ENCODE measurements around the gene RMND5A. TPM values are rescaled to one million over a fixed set of nuclear protein-coding genes. Genes with fewer than 3 reads are reported as not detected.

RMND5A gene
- total RNA-seq, 1 donor from 2014 or later: 28.5 TPM

DNA sequence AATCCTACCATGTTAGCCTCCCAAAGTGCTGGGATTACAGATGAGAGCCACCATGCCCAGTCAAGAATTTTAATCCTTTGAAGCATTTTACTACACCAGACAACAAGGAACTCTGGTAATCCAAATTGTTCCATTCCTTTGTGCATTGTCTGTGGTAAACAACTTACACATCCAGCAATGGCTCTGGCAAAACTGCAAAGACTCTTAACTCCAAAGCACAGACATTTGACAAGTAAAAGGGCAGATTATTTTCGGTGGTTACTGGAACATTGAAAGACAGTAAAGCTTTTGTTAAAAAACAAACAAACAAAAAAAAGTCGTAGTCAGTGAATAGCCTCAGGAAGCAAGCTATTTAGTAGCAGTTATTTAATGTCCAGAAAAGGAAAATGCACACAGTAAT is 33.2 kb upstream of the RMND5A start:
- H3K27ac ChIP-seq: no peak overlapping the region
- no peaks in the 10 kb centered on the region for H3K36me3 ChIP-seq
- intact Hi-C loops (cut with DNase I): no loop called here
- no peaks in the 10 kb centered on the region for H3K27me3 ChIP-seq
- no peaks in the 10 kb centered on the region for H3K4me1 ChIP-seq
- no peak overlapping the region for H3K4me3 ChIP-seq
- TF ChIP-seq, protein P1, sequence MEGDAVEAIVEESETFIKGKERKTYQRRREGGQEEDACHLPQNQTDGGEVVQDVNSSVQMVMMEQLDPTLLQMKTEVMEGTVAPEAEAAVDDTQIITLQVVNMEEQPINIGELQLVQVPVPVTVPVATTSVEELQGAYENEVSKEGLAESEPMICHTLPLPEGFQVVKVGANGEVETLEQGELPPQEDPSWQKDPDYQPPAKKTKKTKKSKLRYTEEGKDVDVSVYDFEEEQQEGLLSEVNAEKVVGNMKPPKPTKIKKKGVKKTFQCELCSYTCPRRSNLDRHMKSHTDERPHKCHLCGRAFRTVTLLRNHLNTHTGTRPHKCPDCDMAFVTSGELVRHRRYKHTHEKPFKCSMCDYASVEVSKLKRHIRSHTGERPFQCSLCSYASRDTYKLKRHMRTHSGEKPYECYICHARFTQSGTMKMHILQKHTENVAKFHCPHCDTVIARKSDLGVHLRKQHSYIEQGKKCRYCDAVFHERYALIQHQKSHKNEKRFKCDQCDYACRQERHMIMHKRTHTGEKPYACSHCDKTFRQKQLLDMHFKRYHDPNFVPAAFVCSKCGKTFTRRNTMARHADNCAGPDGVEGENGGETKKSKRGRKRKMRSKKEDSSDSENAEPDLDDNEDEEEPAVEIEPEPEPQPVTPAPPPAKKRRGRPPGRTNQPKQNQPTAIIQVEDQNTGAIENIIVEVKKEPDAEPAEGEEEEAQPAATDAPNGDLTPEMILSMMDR (IDR thresholded peaks at IDR 0.05): no peak
- H3K9me3 ChIP-seq: no peaks in the 10 kb centered on the region
- no peak for ATAC-seq
- DNase-seq: no peak

DNA sequence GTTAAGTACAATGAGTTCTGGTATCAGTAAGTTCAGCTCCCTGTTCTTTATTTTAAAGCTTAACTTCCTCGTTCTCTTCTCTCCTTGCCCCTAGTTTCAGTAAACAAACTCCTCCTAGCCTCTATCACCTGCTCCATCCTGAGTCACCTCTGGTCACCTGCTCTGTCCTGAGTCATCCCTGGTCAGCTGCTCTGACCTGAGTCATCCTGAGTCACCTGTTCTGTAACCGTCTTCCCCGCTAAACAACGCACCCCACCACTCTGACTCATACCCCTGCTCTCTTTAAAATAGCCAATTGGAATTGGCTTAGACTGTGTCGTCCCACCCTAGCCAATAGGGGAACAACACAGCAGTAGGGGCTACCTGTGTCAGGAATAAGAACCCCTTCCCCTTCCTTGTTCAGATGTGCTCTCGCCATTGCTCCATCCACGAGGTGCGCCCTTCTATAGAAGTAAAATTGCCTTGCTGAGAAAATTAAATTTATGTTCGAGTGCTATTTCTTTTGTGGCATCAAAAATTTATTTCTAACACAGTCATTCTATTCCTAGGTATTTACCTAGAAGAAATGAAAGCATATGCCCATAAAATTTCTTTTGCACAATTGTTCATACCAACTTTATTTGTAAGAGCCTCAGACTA is 24.9 kb upstream of the RMND5A start:
- no peaks in the 10 kb centered on the region for H3K27me3 ChIP-seq
- H3K4me3 ChIP-seq: no peak overlapping the region
- intact Hi-C loops (cut with DNase I): no loop called here
- TF ChIP-seq, protein P1 (IDR thresholded peaks at IDR 0.05): no peak
- no peaks in the 10 kb centered on the region for H3K9me3 ChIP-seq
- DNase-seq: no peak
- no peak for ATAC-seq
- no peak overlapping the region for H3K27ac ChIP-seq
- H3K36me3 ChIP-seq: no peaks in the 10 kb centered on the region
- H3K4me1 ChIP-seq: no peaks in the 10 kb centered on the region

DNA sequence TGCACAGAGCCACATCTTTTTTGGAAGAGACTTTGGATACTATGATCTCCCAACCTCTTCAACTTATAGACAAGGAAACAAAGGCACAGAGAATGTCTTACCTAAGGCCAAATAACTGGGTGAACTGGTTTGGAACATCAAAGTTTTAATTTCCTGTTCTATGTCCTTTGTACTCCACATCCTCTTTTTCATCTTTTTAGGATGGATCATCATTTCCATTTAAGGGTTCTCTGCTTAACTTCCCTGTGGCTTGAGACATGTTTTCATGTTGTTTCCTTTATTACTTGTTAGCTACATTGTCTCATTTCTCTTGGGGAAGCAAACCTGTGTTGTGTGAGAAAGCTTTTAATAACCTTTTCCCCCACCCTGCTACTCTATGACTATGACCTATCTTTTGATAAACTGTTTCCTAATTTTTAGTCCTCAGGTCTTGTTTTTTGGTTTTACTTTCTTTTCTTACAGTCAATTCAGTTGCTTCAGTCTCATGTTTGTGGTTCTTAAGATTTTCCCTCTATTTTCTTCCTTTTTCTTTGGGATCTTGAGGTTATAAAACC is 22.5 kb upstream of the RMND5A start:
- H3K4me3 ChIP-seq: no peak overlapping the region
- intact Hi-C loops (cut with DNase I): no loop called here
- DNase-seq: no peak
- no peak overlapping the region for H3K27ac ChIP-seq
- no peaks in the 10 kb centered on the region for H3K27me3 ChIP-seq
- no peaks in the 10 kb centered on the region for H3K9me3 ChIP-seq
- no peaks in the 10 kb centered on the region for H3K36me3 ChIP-seq
- TF ChIP-seq, protein P1 (IDR thresholded peaks at IDR 0.05): no peak
- H3K4me1 ChIP-seq: no peaks in the 10 kb centered on the region
- no peak for ATAC-seq

DNA sequence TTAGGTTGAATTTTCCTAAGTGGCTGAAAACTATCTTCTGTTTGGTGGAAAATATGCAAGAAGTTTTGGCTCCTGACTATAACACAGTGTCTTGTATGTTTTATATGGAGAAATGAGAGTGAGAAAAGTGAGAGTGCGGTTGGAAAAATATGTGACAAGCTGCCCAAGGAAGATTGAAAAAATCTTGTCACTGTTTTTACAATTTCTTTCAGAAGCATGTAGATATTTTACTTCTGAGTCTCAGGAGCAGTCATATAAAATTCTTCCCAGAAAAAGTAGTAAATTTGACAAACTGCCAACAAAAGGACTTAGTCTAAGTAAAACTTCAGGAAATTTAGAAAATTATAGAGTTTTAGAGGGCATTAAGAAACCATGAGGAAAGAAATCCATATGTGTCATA is 19.4 kb upstream of the RMND5A start:
- TF ChIP-seq, protein P1 (IDR thresholded peaks at IDR 0.05): no peak
- Histone ChIP-seq H3K36me3 (no peaks in the 10 kb centered on the region), H3K4me3 (no peak overlapping the region), H3K9me3 (no peaks in the 10 kb centered on the region), H3K4me1 (peaks cover 5% of the 10 kb centered on the region), H3K27me3 (no peaks in the 10 kb centered on the region), H3K27ac (no peak overlapping the region)
- DNase-seq (no peak), ATAC-seq (no peak)
- intact Hi-C loops (cut with DNase I): no loop called here

DNA sequence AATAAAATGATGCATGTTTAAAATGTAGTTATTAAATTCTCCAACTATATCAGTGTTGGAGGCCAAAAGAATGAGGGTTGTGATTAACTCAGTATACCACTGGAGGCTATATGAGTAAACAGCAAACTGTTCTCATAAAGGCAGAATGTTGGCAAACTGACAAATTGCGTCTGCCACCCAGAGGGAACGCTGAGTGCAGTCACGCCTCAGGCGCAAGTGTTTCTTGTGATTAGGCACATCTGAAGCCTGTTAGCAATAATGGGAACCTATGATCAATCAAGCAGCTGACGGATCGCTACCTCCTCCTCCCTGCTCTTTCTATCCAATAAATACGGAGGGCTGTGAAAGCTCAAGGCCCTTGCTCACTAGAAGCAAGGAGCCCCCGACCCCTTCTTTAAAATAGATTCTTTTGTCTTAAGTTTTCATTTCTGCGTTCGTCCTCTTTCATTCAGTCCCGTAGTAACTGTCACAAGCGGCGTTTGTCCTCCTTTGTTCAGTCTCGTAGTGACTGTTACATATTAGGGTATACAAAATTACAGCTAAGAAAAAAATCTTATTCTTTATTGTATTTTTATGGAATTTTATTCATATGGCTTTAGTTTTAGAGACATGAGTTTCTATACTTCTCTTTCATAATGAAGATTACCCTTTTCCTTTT is 16.3 kb upstream of the RMND5A start:
- Histone ChIP-seq H3K4me1 (peaks cover 5% of the 10 kb centered on the region), H3K4me3 (no peak overlapping the region), H3K36me3 (no peaks in the 10 kb centered on the region), H3K27me3 (no peaks in the 10 kb centered on the region), H3K9me3 (no peaks in the 10 kb centered on the region), H3K27ac (no peak overlapping the region)
- no peak for DNase-seq
- ATAC-seq: no peak
- intact Hi-C loops (cut with DNase I): no loop called here
- TF ChIP-seq, protein P1 (IDR thresholded peaks at IDR 0.05): no peak

Measured in upper lobe of right lung (tissue), 1 donor.